ENCODE data around the gene SUMO3. TPM values are rescaled to one million over a fixed set of nuclear protein-coding genes. Genes with fewer than 3 reads are reported as not detected.

SUMO3 gene
- total and polyA plus RNA-seq, 2 of the 4 experiments (the other 2 are of a cell fraction) = 64.9 to 101 TPM

DNA sequence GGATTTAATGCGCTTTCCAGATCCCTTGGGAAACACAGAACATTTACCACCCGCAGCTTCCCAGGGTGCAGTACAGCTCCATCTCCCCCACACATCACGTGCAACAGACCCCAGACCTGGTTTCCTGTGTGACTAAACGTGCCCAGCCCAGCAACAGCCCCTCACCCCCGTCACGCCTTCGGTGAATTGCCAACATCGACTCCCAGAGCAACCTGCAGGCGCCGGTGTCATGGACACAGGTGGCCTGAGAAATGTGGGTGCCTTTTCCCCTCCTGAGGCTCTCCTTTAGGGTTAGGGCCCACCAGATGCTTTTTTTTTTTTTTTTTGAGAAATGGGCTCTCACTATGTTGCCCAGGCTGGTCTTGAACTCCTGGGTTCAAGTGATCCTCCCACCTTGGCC lies 24.2 kb upstream of the SUMO3 start:
- Histone ChIP-seq H3K36me3 (ENCODE audit: control insufficient read depth, insufficient read depth, low read length) (no peaks in the 10 kb centered on the region), H3K9ac (ENCODE audit: low read depth, low read length) (no peak overlapping the region), H3K4me3 (ENCODE audit: insufficient read depth, low read depth, low read length) (no peak overlapping the region), H3K9me1 (ENCODE audit: insufficient read depth, low read length) (0 out of 2 replicates have a peak, but pooled peaks cover 7% of the 10 kb centered on the region), H2BK20ac (ENCODE audit: low read depth, low read length) (no peak overlapping the region), H3K4me1 (ENCODE audit: control insufficient read depth, insufficient read depth, low read length) (peaks cover 2% of the 10 kb centered on the region; the same call in 1 of the 2 replicates), H2AK5ac (ENCODE audit: low read depth, low read length) (no peak overlapping the region), H3K27ac (ENCODE audit: insufficient read depth, low read length) (no peak overlapping the region), H2BK15ac (ENCODE audit: low read depth, low read length) (no peak overlapping the region), H4K20me1 (ENCODE audit: insufficient read depth, low read length) (no peaks in the 10 kb centered on the region; the same call in 1 of the 2 replicates), H3K56ac (ENCODE audit: extremely low read depth, insufficient read depth, low read length) (no peak overlapping the region), H2AFZ (replicated peaks; ENCODE audit: low read length, poor library complexity) (no peak overlapping the region), H4K8ac (ENCODE audit: low read depth in 2 of 2, low read length in 2 of 2) (no peak overlapping the region), H4K91ac (ENCODE audit: insufficient read depth, low read depth, low read length) (no peak overlapping the region), H3K27me3 (ENCODE audit: control insufficient read depth, insufficient read depth, low read length) (peaks cover 26% of the 10 kb centered on the region), H2BK120ac (ENCODE audit: low read depth, low read length) (no peak overlapping the region), H3K18ac (ENCODE audit: low read depth, low read length) (no peak overlapping the region), H3K79me1 (ENCODE audit: low read depth in 1 of 2, low read length in 2 of 2) (no peaks in the 10 kb centered on the region), H2AK9ac (replicated peaks; ENCODE audit: low read depth, low read length, poor library complexity) (no peak overlapping the region), H4K5ac (ENCODE audit: low read depth, low read length) (no peak overlapping the region), H3K4me2 (ENCODE audit: low read depth, low read length) (no peak overlapping the region), H3K14ac (replicated peaks; ENCODE audit: low read depth, low read length) (no peak overlapping the region), H3K23ac (ENCODE audit: low read depth, low read length) (no peak overlapping the region), H3K4ac (ENCODE audit: low read depth, low read length) (no peak overlapping the region), H2BK5ac (ENCODE audit: low read depth, low read length, poor library complexity, severe bottlenecking) (no peak overlapping the region), H3K9me3 (ENCODE audit: control insufficient read depth, insufficient read depth, low read length) (no peaks in the 10 kb centered on the region)
- intact Hi-C loops (cut with micrococcal nuclease) = no loop called here
- 70% methylated on average over 7 of the region's 10 CpGs; no CpG with 5 or more reads in 1 of the 2 experiments for WGBS, 2 experiments (ENCODE audit: extremely low coverage in 2 of 2, insufficient read length in 1 of 2)
- in situ Hi-C loops (cut with MboI; ENCODE audit: low sequenced_read_pairs) = no loop called here
- TF ChIP-seq RAD21 (IDR thresholded peaks at IDR 0.05; ENCODE audit: low read length) (no peak), CEBPB (IDR thresholded peaks at IDR 0.05; ENCODE audit: low read depth, low read length) (no peak), FOS (IDR thresholded peaks at IDR 0.05; ENCODE audit: low read depth, low read length) (no peak), RFX5 (IDR thresholded peaks at IDR 0.05; ENCODE audit: low read depth, low read length) (no peak), BHLHE40 (IDR thresholded peaks at IDR 0.05; ENCODE audit: low read depth, low read length) (no peak), RCOR1 (IDR thresholded peaks at IDR 0.05; ENCODE audit: insufficient replicate concordance, low read length) (no peak), USF2 (IDR thresholded peaks at IDR 0.05; ENCODE audit: low read depth, low read length) (no peak), NFE2L2 (IDR thresholded peaks at IDR 0.05; ENCODE audit: low read depth, low read length) (no peak), MAZ (IDR thresholded peaks at IDR 0.05; ENCODE audit: borderline replicate concordance, low read depth, low read length) (no peak), MAFK (IDR thresholded peaks at IDR 0.05; ENCODE audit: low read depth, low read length) (no peak), MXI1 (IDR thresholded peaks at IDR 0.05; ENCODE audit: borderline replicate concordance, low read depth, low read length) (no peak), SMC3 (IDR thresholded peaks at IDR 0.05; ENCODE audit: low read depth, low read length) (no peak), CHD1 (IDR thresholded peaks at IDR 0.05; ENCODE audit: low read depth, low read length) (no peak), POLR2A (IDR thresholded peaks at IDR 0.05; ENCODE audit: low read depth, low read length) (no peak)
- TF ChIP-seq, protein P1, sequence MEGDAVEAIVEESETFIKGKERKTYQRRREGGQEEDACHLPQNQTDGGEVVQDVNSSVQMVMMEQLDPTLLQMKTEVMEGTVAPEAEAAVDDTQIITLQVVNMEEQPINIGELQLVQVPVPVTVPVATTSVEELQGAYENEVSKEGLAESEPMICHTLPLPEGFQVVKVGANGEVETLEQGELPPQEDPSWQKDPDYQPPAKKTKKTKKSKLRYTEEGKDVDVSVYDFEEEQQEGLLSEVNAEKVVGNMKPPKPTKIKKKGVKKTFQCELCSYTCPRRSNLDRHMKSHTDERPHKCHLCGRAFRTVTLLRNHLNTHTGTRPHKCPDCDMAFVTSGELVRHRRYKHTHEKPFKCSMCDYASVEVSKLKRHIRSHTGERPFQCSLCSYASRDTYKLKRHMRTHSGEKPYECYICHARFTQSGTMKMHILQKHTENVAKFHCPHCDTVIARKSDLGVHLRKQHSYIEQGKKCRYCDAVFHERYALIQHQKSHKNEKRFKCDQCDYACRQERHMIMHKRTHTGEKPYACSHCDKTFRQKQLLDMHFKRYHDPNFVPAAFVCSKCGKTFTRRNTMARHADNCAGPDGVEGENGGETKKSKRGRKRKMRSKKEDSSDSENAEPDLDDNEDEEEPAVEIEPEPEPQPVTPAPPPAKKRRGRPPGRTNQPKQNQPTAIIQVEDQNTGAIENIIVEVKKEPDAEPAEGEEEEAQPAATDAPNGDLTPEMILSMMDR (conservative IDR thresholded peaks at IDR 0.05; ENCODE audit: low read depth, low read length) = no peak
- TF ChIP-seq, protein P2, sequence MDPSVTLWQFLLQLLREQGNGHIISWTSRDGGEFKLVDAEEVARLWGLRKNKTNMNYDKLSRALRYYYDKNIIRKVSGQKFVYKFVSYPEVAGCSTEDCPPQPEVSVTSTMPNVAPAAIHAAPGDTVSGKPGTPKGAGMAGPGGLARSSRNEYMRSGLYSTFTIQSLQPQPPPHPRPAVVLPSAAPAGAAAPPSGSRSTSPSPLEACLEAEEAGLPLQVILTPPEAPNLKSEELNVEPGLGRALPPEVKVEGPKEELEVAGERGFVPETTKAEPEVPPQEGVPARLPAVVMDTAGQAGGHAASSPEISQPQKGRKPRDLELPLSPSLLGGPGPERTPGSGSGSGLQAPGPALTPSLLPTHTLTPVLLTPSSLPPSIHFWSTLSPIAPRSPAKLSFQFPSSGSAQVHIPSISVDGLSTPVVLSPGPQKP (IDR thresholded peaks at IDR 0.05; ENCODE audit: borderline replicate concordance, low read depth, low read length) = no peak
- no TSS peak for BruUV-seq (replicated peaks)
- no peak for DNase-seq
- dilution Hi-C loops (cut with HindIII; ENCODE audit: low sequenced_read_pairs, unreplicated experiment) = no loop called here
- ChIA-PET POLR2A (ENCODE audit: unreplicated experiment) (no interaction called here), CTCF (no interaction called here)
- ATAC-seq (ENCODE audit: low read depth) = no peak

Data from IMR-90 (cell line).